WI38 (cell line): Measurements from ENCODE around the gene POLK.

ENCODE experiments used
- H3K4me3 ChIP-seq: 2 replicates; pipeline ENCODE4 v1.5.1; 2011; ENCODE audit warnings: low read depth, mild to moderate bottlenecking, control low read depth, low read length
- CTCF ChIP-seq: IDR thresholded peaks from 2 replicates; pipeline ENCODE4 v1.5.1; 2012; ENCODE audit warnings: low read depth, mild to moderate bottlenecking, control low read depth, low read length

The POLK gene

GRCh38 chr5:75617736-75618352 lies 106.2 kb downstream of the POLK start:
- no peak overlapping the region for H3K4me3 ChIP-seq

GRCh38 chr5:75620184-75620959 lies 108.7 kb downstream of the POLK start:
- TF ChIP-seq CTCF, result no peak
- H3K4me3 ChIP-seq, result no peak overlapping the region

More at GRCh38 chr5:75617736-75618352, 106.2 kb downstream of the POLK start:
- no peak for TF ChIP-seq CTCF

- TF ChIP-seq CTCF, result no peak
Measured at GRCh38 chr5:75622564-75622963, 110.9 kb downstream of the POLK start.

GRCh38 chr5:75623846-75624245 lies 112.2 kb downstream of the POLK start:
- no peak overlapping the region for H3K4me3 ChIP-seq
- no peak for TF ChIP-seq CTCF

More at GRCh38 chr5:75622564-75622963, 110.9 kb downstream of the POLK start:
- no peak overlapping the region for H3K4me3 ChIP-seq

- TF ChIP-seq CTCF, result no peak
- H3K4me3 ChIP-seq, result no peak overlapping the region
Measured at GRCh38 chr5:75626959-75627358, 115.3 kb downstream of the POLK start.

GRCh38 chr5:75627801-75628200 lies 116.1 kb downstream of the POLK start:
- no peak overlapping the region for H3K4me3 ChIP-seq

More at GRCh38 chr5:75627801-75628200, 116.1 kb downstream of the POLK start:
- no peak for TF ChIP-seq CTCF
